ENCODE data around the gene ZDHHC3. TPM values are rescaled to one million over a fixed set of nuclear protein-coding genes. Genes with fewer than 3 reads are reported as not detected.

The ZDHHC3 gene
- total RNA-seq, 1 experiment from 2014 or later = 27.4 TPM

DNA sequence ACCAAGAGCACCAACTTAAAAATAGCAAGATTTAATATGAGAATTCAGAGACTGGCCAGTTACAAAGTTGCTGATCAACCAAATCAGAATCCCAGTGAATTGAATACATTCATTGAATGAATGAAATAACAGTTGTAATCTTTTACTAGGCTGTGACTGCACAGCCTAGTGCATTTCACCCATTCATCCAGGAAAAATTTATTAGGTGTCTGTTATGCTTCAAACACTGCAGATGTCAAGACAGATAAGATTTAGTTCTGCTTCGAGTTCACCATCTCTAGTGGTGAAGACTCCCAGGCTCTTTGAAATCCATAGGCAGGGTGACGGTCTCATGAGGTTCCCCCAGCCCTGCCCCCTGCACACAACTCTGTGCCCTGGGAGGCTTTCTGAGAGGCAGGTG is 72.7 kb downstream of the ZDHHC3 start:
- no peak for DNase-seq (ENCODE audit: extremely low read depth, low read depth)

GRCh38 chr3:44902628-44903027 is 73.3 kb downstream of the ZDHHC3 start:
- no peak for DNase-seq (ENCODE audit: extremely low read depth, low read depth)

DNA sequence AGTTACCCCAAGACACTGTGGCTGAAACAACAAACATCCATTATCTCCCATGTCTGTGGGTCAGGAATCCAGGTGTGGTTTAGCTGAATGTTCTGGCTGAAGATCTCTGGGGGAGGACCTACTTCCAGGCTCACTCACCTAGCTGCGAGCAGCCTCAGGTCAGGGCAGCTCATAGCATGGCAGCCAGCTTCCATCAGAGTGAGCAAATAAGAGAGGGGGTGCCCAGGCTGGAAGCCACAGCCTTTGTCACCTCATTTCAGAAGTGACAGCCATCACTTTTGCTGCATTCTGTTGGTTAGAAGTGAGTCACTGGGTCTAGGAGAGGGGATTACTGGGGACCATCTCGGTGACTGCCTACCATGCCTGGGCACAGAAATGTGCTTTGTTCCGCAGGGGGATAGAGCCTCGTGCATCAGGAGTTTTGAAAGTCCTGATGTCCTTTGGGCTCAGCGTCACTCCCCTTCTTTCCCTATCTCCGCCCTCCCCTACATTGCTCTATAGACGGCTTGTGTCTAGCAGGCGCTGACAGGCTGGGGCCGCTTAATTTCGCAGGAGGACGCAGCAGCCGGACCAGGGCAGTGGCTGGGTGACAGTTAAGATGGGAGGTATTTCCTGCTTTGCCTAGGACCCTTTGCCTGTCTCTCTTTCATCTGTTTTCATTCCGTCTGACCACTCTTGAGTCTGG is 76.1 kb downstream of the ZDHHC3 start:
- no peak for DNase-seq (ENCODE audit: extremely low read depth, low read depth)

DNA sequence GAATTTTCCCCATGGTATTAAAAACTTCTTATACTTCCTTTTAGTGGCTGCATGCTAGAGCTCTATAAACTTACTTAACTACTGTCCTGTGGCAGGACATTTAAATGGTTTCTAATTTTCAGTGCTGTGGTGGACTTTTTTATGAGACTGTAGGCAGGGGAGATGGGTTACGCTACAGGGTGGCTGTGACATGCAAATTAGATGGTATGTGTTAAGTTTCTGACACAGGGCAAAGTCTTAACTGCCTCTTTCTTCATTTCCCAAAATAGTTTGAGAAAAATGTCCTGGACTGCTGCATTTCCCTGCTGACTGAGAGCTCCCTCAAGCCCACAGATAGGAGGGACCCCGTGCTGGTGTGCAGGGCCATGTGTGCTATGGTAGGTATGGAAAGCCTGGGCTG is 79.5 kb downstream of the ZDHHC3 start:
- no peak for DNase-seq (ENCODE audit: extremely low read depth, low read depth)

GRCh38 chr3:44894485-44894884 is 81.5 kb downstream of the ZDHHC3 start:
- DNase-seq (ENCODE audit: extremely low read depth, low read depth) = no peak

DNA sequence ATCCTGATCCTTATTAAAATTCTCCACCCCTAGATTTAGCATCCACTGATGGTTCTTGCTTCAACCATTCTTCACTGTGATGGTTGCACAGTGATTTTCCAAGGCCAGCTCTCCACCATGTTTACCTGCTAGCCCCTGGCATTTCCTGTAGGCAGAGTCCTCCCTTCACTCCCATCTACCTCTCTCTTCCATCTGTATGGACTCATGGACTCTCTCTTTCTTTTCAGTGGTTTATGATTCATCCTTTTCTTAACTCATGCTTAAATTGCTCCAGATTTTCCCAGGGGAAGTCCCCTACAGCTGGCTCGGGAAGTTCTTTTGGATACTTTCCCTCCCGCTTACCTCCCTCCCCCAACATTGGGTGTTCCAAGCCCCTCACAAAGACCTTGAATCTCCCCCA is 82.9 kb downstream of the ZDHHC3 start:
- DNase-seq (ENCODE audit: extremely low read depth, low read depth) = no peak

- DNase-seq (ENCODE audit: extremely low read depth, low read depth) = no peak
Observed at GRCh38 chr3:44892689-44893088, 83.3 kb downstream of the ZDHHC3 start.

GRCh38 chr3:44890852-44891251 is 85.1 kb downstream of the ZDHHC3 start:
- DNase-seq (ENCODE audit: extremely low read depth, low read depth) = no peak

DNA sequence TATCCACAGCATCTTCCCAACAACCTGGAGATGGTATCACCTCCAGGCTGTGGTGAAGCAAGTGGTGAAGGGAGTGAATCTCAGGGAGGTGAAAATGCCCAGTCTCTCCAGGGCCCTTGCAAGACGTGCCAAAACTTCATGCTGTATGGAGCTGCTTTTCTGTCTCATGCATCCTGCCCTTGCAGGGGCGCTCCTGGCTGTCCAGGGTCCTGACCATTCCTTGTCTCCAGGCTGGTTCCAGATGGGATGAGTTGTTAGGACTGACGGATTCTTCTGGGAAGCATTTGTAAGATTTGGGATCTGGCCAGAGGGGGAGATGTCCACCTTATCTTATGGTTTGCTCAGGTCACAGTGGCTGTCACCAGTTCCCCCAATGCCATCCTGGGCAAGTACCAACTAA is 85.7 kb downstream of the ZDHHC3 start:
- no peak for DNase-seq (ENCODE audit: extremely low read depth, low read depth)

DNA sequence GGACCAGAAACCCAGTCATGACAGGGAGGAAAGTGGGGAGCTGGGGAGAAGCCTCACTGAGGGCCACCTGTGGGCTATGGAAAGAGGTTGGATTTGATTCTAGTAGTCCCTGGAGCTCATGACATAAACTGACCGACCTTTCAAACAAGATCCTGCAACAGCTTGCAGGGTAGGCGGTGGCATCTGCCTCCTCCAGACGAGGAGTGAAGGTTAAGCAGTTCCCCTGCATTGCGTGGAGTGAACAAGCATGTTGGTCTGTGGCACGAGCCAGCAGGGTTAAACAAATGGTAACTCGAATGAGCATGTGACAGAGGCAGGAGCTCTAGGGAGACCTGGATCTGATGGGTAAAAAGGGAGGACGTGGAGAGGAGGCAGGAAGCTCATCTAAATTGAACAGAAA is 88.9 kb downstream of the ZDHHC3 start:
- DNase-seq (ENCODE audit: extremely low read depth, low read depth) = no peak

DNA sequence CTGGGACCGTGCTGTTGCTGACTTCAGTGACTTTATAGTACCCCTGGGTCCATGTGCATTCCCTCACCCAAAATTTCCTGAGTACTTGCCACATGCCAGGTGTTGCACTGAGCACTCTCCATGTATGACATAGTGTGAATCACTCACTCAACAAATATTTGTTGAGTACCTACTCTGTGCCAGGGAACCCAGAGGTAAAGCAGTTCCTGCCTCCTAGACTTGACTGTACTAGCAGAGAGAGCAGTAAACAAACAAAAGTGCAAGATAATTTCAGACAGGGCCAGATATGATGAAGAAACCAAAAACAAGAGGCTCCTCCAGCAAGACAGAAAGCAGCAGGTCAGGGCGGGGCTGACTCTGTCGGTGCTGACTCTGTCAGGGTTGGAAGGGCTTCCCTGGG is 89.4 kb downstream of the ZDHHC3 start:
- no peak for DNase-seq (ENCODE audit: extremely low read depth, low read depth)

DNA sequence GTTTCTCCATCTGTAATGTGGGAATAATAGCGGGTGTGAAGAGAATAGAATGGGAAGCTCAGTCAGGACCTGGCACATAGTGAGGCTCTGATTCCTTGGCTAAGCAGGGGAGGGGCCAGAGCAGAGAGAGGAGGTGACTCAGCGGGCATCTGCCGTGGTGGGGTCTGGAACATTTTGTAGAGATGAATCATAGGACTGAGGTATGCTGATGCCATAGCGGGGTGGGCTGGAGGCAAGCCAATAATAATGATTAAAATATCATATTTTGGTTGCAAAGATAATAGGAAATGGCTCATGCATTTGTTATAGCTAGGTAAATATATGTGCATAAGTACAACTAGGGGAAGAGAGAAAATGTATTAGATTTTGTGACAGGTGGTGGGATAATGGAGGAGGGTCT is 90.4 kb downstream of the ZDHHC3 start:
- peak; percentile 33 for DNase-seq (ENCODE audit: extremely low read depth, low read depth)

DNA sequence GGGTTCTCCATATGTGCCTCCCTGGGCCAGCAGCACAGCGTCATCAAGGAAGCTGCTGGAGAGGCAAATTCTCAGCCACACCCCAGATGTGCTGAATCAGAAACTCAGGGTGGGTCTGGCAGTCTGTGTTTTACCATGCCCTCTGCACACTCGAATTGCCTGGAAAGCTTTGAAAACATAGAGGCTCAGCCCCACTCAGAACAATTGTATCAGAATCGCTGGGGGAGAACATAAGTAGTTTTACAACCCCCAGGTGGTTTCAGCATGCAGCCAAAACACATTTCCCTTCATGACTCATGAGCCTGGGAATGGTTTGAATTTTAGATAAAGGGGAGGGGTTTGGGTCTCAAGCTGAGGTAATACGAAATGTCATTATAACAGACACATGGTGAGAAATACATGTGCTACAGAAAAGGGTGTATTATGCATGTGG is 92.0 kb downstream of the ZDHHC3 start:
- no peak for DNase-seq (ENCODE audit: extremely low read depth, low read depth)

DNA sequence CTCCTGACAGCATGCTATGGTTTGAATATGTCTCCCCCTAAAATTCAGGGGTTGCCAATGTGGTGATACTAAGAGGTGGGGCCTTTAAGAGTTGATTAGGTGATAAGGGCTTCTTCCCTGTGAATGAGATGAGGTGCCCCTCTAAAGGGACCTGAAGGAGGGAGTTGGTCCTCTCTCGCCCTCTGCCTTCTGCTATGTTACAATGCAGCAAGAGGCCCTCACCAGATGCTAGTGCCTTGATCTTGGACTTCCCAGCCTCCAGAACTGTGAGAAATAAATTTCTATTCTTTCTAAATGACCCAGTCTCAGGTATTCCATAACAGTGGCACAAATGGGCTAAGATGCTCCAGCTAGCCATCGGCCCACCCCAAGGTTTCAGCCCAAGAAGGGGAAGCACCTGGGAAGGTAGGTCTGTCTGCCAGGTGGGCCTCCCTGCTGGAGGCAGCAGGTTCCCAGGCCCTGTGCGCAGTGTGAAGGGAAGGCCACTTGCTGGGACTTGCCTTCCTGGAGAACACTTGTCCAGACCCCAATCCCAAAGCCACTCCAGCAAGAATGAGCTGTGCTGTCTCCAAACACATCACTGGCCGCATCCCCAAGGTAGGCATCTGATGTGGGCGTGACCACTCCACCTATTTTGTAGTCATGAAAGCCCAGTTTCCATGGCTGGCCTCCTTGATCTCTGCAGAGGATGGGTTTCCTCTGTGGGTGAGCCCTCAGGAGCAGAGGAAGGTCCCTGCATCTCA is 92.6 kb downstream of the ZDHHC3 start:
- no peak for DNase-seq (ENCODE audit: extremely low read depth, low read depth)

DNA sequence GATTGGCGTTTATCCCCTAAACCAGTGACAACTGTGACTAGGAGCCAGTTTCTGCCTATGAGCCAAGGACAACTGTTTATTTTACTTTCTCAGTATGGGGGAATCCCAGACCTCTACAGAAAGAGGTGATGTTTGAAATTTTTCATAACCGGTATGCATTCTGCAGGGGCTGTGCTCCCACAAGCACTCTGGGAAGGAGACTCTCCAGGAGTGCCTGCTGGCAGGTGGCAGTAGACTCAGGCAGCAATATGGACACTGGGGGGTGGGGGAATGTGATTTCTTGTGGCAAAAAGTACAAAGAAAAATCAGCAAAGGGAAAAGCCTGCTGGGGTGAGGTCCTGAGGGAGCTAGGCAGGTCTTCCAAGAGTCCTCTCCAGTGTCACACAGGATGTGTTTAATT is 95.7 kb downstream of the ZDHHC3 start:
- no peak for DNase-seq (ENCODE audit: extremely low read depth, low read depth)

DNA sequence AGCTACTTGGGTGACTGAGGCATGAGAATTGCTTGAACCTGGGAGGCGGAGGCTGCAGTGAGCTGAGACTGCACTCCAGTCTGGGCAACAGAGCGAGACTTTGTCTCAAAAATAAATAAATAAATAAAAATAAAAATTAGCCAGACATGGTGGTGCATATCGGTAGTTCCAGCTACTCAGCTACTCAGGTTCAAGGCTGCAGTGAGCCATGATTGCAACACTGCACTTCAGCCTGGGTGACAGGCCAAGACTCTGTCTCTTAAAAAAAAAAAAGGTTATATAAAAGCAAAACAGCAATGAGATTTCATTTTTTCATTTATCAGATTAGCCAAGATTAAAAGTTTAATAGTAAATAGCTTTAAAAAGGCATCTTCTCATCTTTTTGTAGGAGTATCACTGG is 98.6 kb downstream of the ZDHHC3 start:
- DNase-seq (ENCODE audit: extremely low read depth, low read depth) = no peak

- DNase-seq (ENCODE audit: extremely low read depth, low read depth) = no peak
Observed at GRCh38 chr3:44875596-44875995, 100.4 kb downstream of the ZDHHC3 start.

Other genes with a start within 250 kb of the ZDHHC3 start
- gene ZNF501, start 246.5 kb downstream of the ZDHHC3 start, total RNA-seq (2014; rRNA removed; shearing (Covaris generic)) = 1.9 and 3.8 TPM in 2 replicates
- gene KIAA1143, start 214.6 kb downstream of the ZDHHC3 start, total RNA-seq (2014; rRNA removed; shearing (Covaris generic)) = 28.2 and 29.4 TPM in 2 replicates
- gene KIF15, start 214.4 kb downstream of the ZDHHC3 start, total RNA-seq (2014; rRNA removed; shearing (Covaris generic)) = 14.3 and 17.4 TPM in 2 replicates
- 17.0 and 17.2 TPM in 2 replicates for gene TMEM42, start 114.3 kb downstream of the ZDHHC3 start, total RNA-seq (2014; rRNA removed; shearing (Covaris generic))
- not detected in 2 replicates for gene TGM4, start 101.6 kb downstream of the ZDHHC3 start, total RNA-seq (2014; rRNA removed; shearing (Covaris generic))
- 47.2 and 54.0 TPM in 2 replicates for gene EXOSC7, start 70 bp upstream of the ZDHHC3 start, total RNA-seq (2014; rRNA removed; shearing (Covaris generic))
- gene CLEC3B, start 50.1 kb upstream of the ZDHHC3 start, total RNA-seq (2014; rRNA removed; shearing (Covaris generic)) = 0.12 TPM in 1 of 2 replicates, not detected in the other
- 47.5 and 47.7 TPM in 2 replicates for gene CDCP1, start 170.2 kb upstream of the ZDHHC3 start, total RNA-seq (2014; rRNA removed; shearing (Covaris generic))